Measurements from ENCODE around the gene GGT6.

DNA sequence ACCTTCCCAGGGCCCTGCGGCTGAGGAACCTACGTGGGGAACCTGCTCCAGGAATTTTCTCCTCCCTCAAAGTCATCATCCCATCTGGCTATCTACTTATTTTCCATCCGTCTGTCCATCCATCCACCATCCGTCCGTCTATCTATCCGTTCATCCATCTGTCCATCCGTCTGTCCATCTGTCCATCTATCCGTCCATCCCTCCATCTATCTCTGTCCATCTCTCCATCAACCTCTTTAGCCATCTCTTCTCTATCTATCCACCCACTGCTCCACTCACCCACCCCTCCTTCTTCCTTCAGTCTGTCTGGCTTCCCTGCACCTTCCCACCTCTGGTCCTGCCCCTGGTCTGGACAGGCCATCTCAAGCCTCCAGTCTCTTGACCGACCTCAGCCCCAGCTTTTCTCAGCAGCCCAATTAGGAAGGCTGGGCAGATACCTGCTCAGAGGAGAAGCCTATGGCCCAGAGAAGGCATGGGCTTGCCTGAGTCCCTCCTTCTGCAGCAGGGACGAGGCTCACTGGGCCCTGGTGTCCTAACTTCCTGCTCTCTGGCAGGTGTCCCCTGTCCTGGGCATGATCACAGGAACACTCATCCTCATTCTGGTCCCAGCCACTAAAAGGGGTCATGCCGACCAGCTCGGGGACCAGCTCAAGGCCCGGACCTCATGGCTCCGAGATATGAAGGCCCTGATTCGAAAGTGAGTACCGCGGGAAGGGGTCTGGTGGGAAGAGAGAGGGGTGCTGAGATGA is 28.2 kb downstream of the GGT6 start:
- TF ChIP-seq ZNF605 (CRISPR knock-in tag; IDR thresholded peaks at IDR 0.05), result no peak
- TF ChIP-seq ZNF589 (CRISPR knock-in tag; conservative IDR thresholded peaks at IDR 0.05), result no peak
- no peak for TF ChIP-seq HDAC2 (CRISPR knock-in tag; IDR thresholded peaks at IDR 0.05)
- no peak for TF ChIP-seq RFX1 (IDR thresholded peaks at IDR 0.05)
- no peak for TF ChIP-seq ZNF773 (CRISPR knock-in tag; IDR thresholded peaks at IDR 0.05; ENCODE audit: borderline replicate concordance)
- no peak for TF ChIP-seq ZNF615 (CRISPR knock-in tag; IDR thresholded peaks at IDR 0.05; ENCODE audit: borderline replicate concordance)
- TF ChIP-seq BHLHE40 (IDR thresholded peaks at IDR 0.05; ENCODE audit: low read length), result no peak
- no peak for TF ChIP-seq CBFB (CRISPR knock-in tag; IDR thresholded peaks at IDR 0.05)
- no peak for TF ChIP-seq NFE2L1 (CRISPR knock-in tag; IDR thresholded peaks at IDR 0.05; ENCODE audit: borderline replicate concordance)
- TF ChIP-seq, protein P1, sequence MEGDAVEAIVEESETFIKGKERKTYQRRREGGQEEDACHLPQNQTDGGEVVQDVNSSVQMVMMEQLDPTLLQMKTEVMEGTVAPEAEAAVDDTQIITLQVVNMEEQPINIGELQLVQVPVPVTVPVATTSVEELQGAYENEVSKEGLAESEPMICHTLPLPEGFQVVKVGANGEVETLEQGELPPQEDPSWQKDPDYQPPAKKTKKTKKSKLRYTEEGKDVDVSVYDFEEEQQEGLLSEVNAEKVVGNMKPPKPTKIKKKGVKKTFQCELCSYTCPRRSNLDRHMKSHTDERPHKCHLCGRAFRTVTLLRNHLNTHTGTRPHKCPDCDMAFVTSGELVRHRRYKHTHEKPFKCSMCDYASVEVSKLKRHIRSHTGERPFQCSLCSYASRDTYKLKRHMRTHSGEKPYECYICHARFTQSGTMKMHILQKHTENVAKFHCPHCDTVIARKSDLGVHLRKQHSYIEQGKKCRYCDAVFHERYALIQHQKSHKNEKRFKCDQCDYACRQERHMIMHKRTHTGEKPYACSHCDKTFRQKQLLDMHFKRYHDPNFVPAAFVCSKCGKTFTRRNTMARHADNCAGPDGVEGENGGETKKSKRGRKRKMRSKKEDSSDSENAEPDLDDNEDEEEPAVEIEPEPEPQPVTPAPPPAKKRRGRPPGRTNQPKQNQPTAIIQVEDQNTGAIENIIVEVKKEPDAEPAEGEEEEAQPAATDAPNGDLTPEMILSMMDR (CRISPR knock-in tag; IDR thresholded peaks at IDR 0.05), result no peak
